Nephron (organoid): Measurements from ENCODE around the gene EPX.
"Not testable (repeated sequence)": the region's sequence is repeated elsewhere in the genome, so short reads cannot be mapped to it uniquely, and the experiment has no call there.

ENCODE experiments used
- H3K27ac Mint-ChIP-seq, 3 experiments: 2 replicates each; pipeline ENCODE4 v1.8.0; 2020; ENCODE audit warnings: mixed read lengths in 3 of 3, mild to moderate bottlenecking in 2 of 3, moderate library complexity in 1 of 3
- H3K27me3 Mint-ChIP-seq: 2 replicates; pipeline ENCODE4 v1.8.0; 2021; ENCODE audit warnings: low read depth, mild to moderate bottlenecking, moderate library complexity, mixed read lengths
- H3K36me3 Mint-ChIP-seq: 2 replicates; pipeline ENCODE4 v1.8.0; 2020; ENCODE audit warnings: low read depth, mixed read lengths
- H3K4me1 Mint-ChIP-seq: 2 replicates; pipeline ENCODE4 v1.8.0; 2020; ENCODE audit warnings: mixed read lengths
- H3K4me3 Mint-ChIP-seq, 3 experiments: 2 replicates each; pipeline ENCODE4 v1.8.0; 2020; ENCODE audit warnings: mild to moderate bottlenecking in 3 of 3, mixed read lengths in 3 of 3, moderate library complexity in 2 of 3
- H3K9me3 Mint-ChIP-seq: 2 replicates; pipeline ENCODE4 v1.8.0; 2020; ENCODE audit warnings: mixed read lengths
- TF ChIP-seq, protein P1 (sequence below), 3 experiments: fragments of 200-600 bp; sonication (generic); IDR thresholded peaks; one replicate each; pipeline ENCODE4 v1.5.0; 2021; ENCODE audit warnings: antibody characterized with exemption in 3 of 3; ENCODE audit not compliant: unreplicated experiment in 3 of 3

The EPX gene, protein sequence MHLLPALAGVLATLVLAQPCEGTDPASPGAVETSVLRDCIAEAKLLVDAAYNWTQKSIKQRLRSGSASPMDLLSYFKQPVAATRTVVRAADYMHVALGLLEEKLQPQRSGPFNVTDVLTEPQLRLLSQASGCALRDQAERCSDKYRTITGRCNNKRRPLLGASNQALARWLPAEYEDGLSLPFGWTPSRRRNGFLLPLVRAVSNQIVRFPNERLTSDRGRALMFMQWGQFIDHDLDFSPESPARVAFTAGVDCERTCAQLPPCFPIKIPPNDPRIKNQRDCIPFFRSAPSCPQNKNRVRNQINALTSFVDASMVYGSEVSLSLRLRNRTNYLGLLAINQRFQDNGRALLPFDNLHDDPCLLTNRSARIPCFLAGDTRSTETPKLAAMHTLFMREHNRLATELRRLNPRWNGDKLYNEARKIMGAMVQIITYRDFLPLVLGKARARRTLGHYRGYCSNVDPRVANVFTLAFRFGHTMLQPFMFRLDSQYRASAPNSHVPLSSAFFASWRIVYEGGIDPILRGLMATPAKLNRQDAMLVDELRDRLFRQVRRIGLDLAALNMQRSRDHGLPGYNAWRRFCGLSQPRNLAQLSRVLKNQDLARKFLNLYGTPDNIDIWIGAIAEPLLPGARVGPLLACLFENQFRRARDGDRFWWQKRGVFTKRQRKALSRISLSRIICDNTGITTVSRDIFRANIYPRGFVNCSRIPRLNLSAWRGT

DNA sequence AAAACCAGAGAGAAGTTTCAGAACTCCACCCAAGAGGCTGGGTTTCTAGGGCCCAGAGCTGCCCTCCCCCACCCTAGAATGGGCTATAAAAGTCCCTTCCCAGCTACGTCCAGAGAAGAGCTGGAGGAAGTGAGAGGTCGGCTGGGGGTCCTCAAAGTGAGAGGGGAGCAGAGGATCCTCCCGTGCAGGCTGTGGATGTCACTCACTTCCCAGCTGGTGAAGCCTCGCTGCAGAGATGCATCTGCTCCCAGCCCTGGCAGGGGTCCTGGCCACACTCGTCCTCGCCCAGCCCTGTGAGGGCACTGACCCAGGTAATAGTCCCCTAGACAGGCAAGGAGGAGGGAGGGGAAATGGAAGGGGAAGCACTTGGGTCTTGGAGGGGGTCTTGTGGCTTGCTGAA, at the start of gene EPX:
EPX (plus strand) TSS at position 115 of the 400 bp plus-strand sequence; CDS start at position 236, 121 bp downstream.
- peaks cover 45% of the 10 kb centered on the region for H3K27me3 Mint-ChIP-seq
- H3K9me3 Mint-ChIP-seq: no peaks in the 10 kb centered on the region
- H3K4me1 Mint-ChIP-seq: no peaks in the 10 kb centered on the region
- no peaks in the 10 kb centered on the region for H3K36me3 Mint-ChIP-seq
- TF ChIP-seq, protein P1, sequence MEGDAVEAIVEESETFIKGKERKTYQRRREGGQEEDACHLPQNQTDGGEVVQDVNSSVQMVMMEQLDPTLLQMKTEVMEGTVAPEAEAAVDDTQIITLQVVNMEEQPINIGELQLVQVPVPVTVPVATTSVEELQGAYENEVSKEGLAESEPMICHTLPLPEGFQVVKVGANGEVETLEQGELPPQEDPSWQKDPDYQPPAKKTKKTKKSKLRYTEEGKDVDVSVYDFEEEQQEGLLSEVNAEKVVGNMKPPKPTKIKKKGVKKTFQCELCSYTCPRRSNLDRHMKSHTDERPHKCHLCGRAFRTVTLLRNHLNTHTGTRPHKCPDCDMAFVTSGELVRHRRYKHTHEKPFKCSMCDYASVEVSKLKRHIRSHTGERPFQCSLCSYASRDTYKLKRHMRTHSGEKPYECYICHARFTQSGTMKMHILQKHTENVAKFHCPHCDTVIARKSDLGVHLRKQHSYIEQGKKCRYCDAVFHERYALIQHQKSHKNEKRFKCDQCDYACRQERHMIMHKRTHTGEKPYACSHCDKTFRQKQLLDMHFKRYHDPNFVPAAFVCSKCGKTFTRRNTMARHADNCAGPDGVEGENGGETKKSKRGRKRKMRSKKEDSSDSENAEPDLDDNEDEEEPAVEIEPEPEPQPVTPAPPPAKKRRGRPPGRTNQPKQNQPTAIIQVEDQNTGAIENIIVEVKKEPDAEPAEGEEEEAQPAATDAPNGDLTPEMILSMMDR (IDR thresholded peaks at IDR 0.05; ENCODE audit: unreplicated experiment in 3 of 3): no peak
- H3K27ac Mint-ChIP-seq: no peak within 1 kb of the TSS
- H3K4me3 Mint-ChIP-seq: no peak within 1 kb of the TSS

DNA sequence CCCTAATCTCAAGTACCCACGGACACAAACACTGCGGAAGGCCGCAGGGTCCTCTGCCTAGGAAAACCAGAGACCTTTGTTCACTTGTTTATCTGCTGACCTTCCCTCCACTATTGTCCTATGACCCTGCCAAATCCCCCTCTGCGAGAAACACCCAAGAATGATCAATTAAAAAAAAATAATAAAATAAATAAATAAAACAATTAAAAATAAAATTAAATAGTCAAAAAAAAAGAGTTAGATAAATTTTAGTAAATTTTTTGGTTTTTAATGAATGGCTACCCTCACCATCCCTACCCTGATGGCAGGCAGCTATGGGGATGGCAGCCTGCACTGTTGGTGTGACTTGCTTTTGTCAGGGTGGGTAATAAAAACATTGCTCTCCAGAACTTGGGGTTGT, 49.2 kb upstream of the EPX start:
- not testable (repeated sequence) for H3K27ac Mint-ChIP-seq, H3K4me3 Mint-ChIP-seq, H3K36me3 Mint-ChIP-seq, H3K4me1 Mint-ChIP-seq
- Mint-ChIP-seq H3K9me3 (peaks cover 31% of the 10 kb centered on the region), H3K27me3 (peaks cover 45% of the 10 kb centered on the region)

DNA sequence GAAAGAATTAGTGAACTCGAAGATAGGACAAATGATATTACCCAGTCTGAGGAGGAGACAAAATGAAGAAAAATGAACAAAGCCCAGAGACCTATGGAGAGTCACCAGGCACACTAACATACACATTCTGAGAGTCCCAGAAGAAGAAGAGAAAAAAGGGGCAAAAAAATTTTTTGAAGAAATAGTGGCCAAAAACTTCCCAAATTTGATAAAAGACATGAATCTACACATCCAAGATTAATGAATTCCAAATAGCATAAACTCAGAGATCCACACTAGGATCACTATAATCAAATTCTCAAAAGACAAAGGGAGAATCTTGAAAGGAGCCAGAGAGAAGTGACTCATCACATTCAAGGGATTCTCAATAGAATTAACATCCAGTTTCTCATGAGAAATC, 47.7 kb upstream of the EPX start:
- H3K36me3 Mint-ChIP-seq: peaks cover 8% of the 10 kb centered on the region
- TF ChIP-seq, protein P1 (IDR thresholded peaks at IDR 0.05; ENCODE audit: unreplicated experiment in 3 of 3): no peak
- H3K4me1 Mint-ChIP-seq: no peaks in the 10 kb centered on the region
- H3K4me3 Mint-ChIP-seq: no peak overlapping the region
- peaks cover 31% of the 10 kb centered on the region for H3K9me3 Mint-ChIP-seq
- peaks cover 45% of the 10 kb centered on the region for H3K27me3 Mint-ChIP-seq
- H3K27ac Mint-ChIP-seq: no peak overlapping the region

DNA sequence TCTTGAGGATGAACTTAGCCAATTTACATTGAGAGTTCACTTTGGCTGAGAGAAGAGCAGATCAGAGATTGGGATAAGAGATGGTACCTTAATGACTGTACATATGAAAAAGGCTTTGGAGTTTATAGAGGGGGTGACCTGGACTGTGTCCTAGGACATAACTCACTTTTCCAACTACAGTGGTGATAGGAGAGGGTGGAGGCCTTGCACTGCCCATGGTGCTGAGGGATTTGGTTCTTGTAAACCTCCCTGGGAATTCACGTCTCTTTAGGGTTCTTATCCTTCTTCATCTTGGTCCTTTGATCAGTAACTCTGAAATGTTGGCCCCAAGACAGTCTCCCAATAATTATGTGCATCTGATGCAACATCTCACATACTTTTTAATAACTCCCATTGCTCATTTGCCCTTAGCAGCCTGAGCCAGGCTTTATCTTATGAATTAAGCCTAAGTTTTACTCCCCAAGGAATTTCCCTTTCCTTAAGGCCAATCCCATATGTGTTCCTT, 44.5 kb upstream of the EPX start, which contains the start of gene OR4D1:
OR4D1 (plus strand) TSS at position 455 of the 505 bp plus-strand sequence. CDS start 6,770 bp downstream, outside the sequence.
- H3K27ac Mint-ChIP-seq: no peak within 1 kb of the TSS
- peaks cover 4% of the 10 kb centered on the region for H3K36me3 Mint-ChIP-seq
- no peak within 1 kb of the TSS for H3K4me3 Mint-ChIP-seq
- H3K4me1 Mint-ChIP-seq: no peaks in the 10 kb centered on the region
- TF ChIP-seq, protein P1 (IDR thresholded peaks at IDR 0.05; ENCODE audit: unreplicated experiment in 3 of 3): no peak
- peaks cover 27% of the 10 kb centered on the region for H3K9me3 Mint-ChIP-seq
- peaks cover 65% of the 10 kb centered on the region for H3K27me3 Mint-ChIP-seq

DNA sequence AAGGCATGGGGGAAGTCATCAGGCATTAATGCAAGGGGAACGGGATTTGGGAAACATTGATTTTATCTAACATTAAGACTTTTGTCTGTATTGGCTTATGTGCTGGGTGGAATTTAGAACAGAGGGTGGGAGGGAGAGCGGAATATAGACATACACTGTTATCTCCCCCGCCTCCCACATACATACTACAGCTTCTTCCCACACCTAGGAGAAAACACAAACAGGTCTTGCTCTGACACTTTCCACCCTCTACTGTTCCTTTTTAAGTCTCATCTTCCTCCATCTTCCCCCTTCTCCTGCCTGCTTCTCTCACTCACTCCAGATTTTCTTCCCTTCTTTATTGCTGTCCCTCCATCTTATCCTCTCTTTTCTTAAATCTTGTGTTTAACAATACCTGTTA, 43.9 kb upstream of the EPX start:
- TF ChIP-seq, protein P1 (IDR thresholded peaks at IDR 0.05; ENCODE audit: unreplicated experiment in 3 of 3): no peak
- H3K27me3 Mint-ChIP-seq: peaks cover 71% of the 10 kb centered on the region
- no peaks in the 10 kb centered on the region for H3K4me1 Mint-ChIP-seq
- H3K4me3 Mint-ChIP-seq: no peak overlapping the region
- H3K9me3 Mint-ChIP-seq: peaks cover 26% of the 10 kb centered on the region
- peaks cover 4% of the 10 kb centered on the region for H3K36me3 Mint-ChIP-seq
- no peak overlapping the region for H3K27ac Mint-ChIP-seq

DNA sequence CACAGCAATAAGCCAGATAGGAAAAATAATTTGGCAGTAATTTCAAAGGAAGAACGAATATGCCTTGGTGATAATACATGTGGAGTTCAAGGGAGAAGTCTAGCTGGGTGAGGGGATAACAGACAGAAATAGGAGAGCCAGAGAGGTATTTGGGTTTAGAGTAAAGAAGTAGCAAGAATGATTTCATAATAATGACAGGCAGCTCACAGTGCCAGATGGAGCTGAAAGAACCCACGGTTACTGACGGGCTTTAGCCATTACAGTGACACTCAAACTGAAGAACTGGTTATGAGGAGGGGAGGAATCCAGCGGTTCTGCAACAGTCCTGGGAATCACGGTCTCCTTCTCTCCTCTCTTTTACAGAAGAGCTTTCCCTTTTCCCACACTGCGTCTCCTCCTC, 42.1 kb upstream of the EPX start:
- Mint-ChIP-seq H3K4me1 (no peaks in the 10 kb centered on the region), H3K9me3 (peaks cover 11% of the 10 kb centered on the region), H3K4me3 (no peak overlapping the region), H3K27me3 (peaks cover 89% of the 10 kb centered on the region), H3K27ac (no peak overlapping the region), H3K36me3 (no peaks in the 10 kb centered on the region)
- TF ChIP-seq, protein P1 (IDR thresholded peaks at IDR 0.05; ENCODE audit: unreplicated experiment in 3 of 3): no peak
